ENCODE data around the gene PTPRM. TPM values are rescaled to one million over a fixed set of nuclear protein-coding genes. Genes with fewer than 3 reads are reported as not detected.

The PTPRM gene
- total and polyA plus RNA-seq, 2 donors (not counting 3 experiments of a cell fraction or from before 2014, with no cell fraction given) = 37.4 to 43.7 TPM

GRCh38 chr18:8450898-8451665 is 884.0 kb downstream of the PTPRM start:
- BruUV-seq (replicated peaks) = no TSS peak
- Histone ChIP-seq H3K36me3 (ENCODE audit: control insufficient read depth in 2 of 2, extremely low read depth in 1 of 2, insufficient read depth in 2 of 2, low read length in 2 of 2) (no peaks in the 10 kb centered on the region), H2AFZ (ENCODE audit: low read depth, low read length) (no peak overlapping the region), H3K4me2 (ENCODE audit: insufficient read depth, low read length) (no peak overlapping the region), H3K9me3 (replicated peaks; ENCODE audit: control insufficient read depth, insufficient read depth, low read length) (no peaks in the 10 kb centered on the region), H3K27me3 (ENCODE audit: control insufficient read depth in 2 of 2, insufficient read depth in 2 of 2, low read length in 2 of 2) (no peaks in the 10 kb centered on the region), H3K4me1 (ENCODE audit: control insufficient read depth, extremely low read depth, insufficient read depth, low read length) (peaks cover 6% of the 10 kb centered on the region), H3K9me1 (replicated peaks; ENCODE audit: control insufficient read depth, extremely low read depth, insufficient read depth, low read length) (no peaks in the 10 kb centered on the region), H3K79me2 (ENCODE audit: control insufficient read depth, insufficient read depth, low read length) (no peaks in the 10 kb centered on the region), H3K9ac (replicated peaks; ENCODE audit: extremely low read depth, insufficient read depth, low read length) (no peak overlapping the region), H3K27ac (ENCODE audit: insufficient read depth, low read depth, low read length) (no peak overlapping the region), H3K4me3 (replicated peaks in 1 of 3; ENCODE audit: insufficient read depth in 1 of 3, low read depth in 1 of 3, low read length in 3 of 3) (no peak overlapping the region), H4K20me1 (replicated peaks; ENCODE audit: control insufficient read depth, extremely low read depth, insufficient read depth, low read length) (no peaks in the 10 kb centered on the region)
- DNase-seq (ENCODE audit: low read depth, low spot score) = no peak
- FAIRE-seq = no peak
- TF ChIP-seq JUN (IDR thresholded peaks at IDR 0.05; ENCODE audit: borderline replicate concordance, insufficient read depth, insufficient read length, low read depth) (no peak), POLR2AphosphoS5 (IDR thresholded peaks at IDR 0.05; ENCODE audit: insufficient read depth, low read depth, low read length) (no peak), CTCF (IDR thresholded peaks at IDR 0.05; ENCODE audit: extremely low read depth in 1 of 2, insufficient read depth in 1 of 2, low read depth in 1 of 2, low read length in 2 of 2) (no peak)
- intact Hi-C loops (cut with micrococcal nuclease) (no loop called here), dilution Hi-C loops (cut with MboI; ENCODE audit: extremely low pct_ligation_motif_present, low sequenced_read_pairs) (no loop called here)
- ChIA-PET POLR2A (no interaction called here), CTCF (no interaction called here)

- intact Hi-C loops (cut with micrococcal nuclease) = no loop called here
- POLR2A ChIA-PET = no interaction called here
- CTCF ChIA-PET = no interaction called here
Observed at GRCh38 chr18:8453528-8453927, 886.4 kb downstream of the PTPRM start.

More at GRCh38 chr18:8453528-8453927, 886.4 kb downstream of the PTPRM start:
- Histone ChIP-seq H3K36me3 (ENCODE audit: control insufficient read depth in 2 of 2, extremely low read depth in 1 of 2, insufficient read depth in 2 of 2, low read length in 2 of 2) (no peaks in the 10 kb centered on the region), H3K27ac (ENCODE audit: insufficient read depth, low read depth, low read length) (no peak overlapping the region), H3K9ac (replicated peaks; ENCODE audit: extremely low read depth, insufficient read depth, low read length) (no peak overlapping the region), H4K20me1 (replicated peaks; ENCODE audit: control insufficient read depth, extremely low read depth, insufficient read depth, low read length) (no peaks in the 10 kb centered on the region), H3K4me2 (ENCODE audit: insufficient read depth, low read length) (no peak overlapping the region), H3K27me3 (ENCODE audit: control insufficient read depth in 2 of 2, insufficient read depth in 2 of 2, low read length in 2 of 2) (no peaks in the 10 kb centered on the region), H3K9me3 (replicated peaks; ENCODE audit: control insufficient read depth, insufficient read depth, low read length) (no peaks in the 10 kb centered on the region), H2AFZ (ENCODE audit: low read depth, low read length) (no peak overlapping the region), H3K79me2 (ENCODE audit: control insufficient read depth, insufficient read depth, low read length) (no peaks in the 10 kb centered on the region), H3K9me1 (replicated peaks; ENCODE audit: control insufficient read depth, extremely low read depth, insufficient read depth, low read length) (no peaks in the 10 kb centered on the region), H3K4me1 (ENCODE audit: control insufficient read depth, extremely low read depth, insufficient read depth, low read length) (no peaks in the 10 kb centered on the region), H3K4me3 (replicated peaks in 1 of 3; ENCODE audit: insufficient read depth in 1 of 3, low read depth in 1 of 3, low read length in 3 of 3) (no peak overlapping the region)
- FAIRE-seq (no peak), DNase-seq (ENCODE audit: low read depth, low spot score) (no peak)
- dilution Hi-C loops (cut with MboI; ENCODE audit: extremely low pct_ligation_motif_present, low sequenced_read_pairs) = no loop called here
- BruUV-seq (replicated peaks) = no TSS peak
- TF ChIP-seq MYC (IDR thresholded peaks at IDR 0.05; ENCODE audit: low read depth, low read length) = no peak
- no peak for TF ChIP-seq CTCF (IDR thresholded peaks at IDR 0.05; ENCODE audit: extremely low read depth in 1 of 2, insufficient read depth in 1 of 2, low read depth in 1 of 2, low read length in 2 of 2)
- TF ChIP-seq POLR2A (IDR thresholded peaks at IDR 0.05; ENCODE audit: low read depth, low read length) = no peak
- TF ChIP-seq MAX (IDR thresholded peaks at IDR 0.05; ENCODE audit: insufficient read depth, insufficient read length) = no peak
- TF ChIP-seq EZH2 (IDR thresholded peaks at IDR 0.05; ENCODE audit: borderline replicate concordance, low read depth, low read length, severe bottlenecking) = no peak
- no peak for TF ChIP-seq JUN (IDR thresholded peaks at IDR 0.05; ENCODE audit: borderline replicate concordance, insufficient read depth, insufficient read length, low read depth)
- TF ChIP-seq POLR2AphosphoS5 (IDR thresholded peaks at IDR 0.05; ENCODE audit: insufficient read depth, low read depth, low read length) = no peak
- no peak for TF ChIP-seq FOS (IDR thresholded peaks at IDR 0.05; ENCODE audit: borderline replicate concordance, insufficient read depth, low read length)
- no peak for TF ChIP-seq GATA2 (IDR thresholded peaks at IDR 0.05; ENCODE audit: insufficient read depth, insufficient read length, low read depth, low read length)

All from endothelial cell of umbilical vein (primary cell).